GM19328 (cell line): ENCODE data around the gene RHCE.
"Not testable (repeated sequence)": the region's sequence is repeated elsewhere in the genome, so short reads cannot be mapped to it uniquely, and the experiment has no call there.

Experiments
- ATAC-seq: cut with Tn5 transposase; IDR thresholded peaks from one replicate; pipeline ENCODE4 v1.9.1; 2021; ENCODE audit warnings: mild to moderate bottlenecking, moderate library complexity; ENCODE audit not compliant: unreplicated experiment

The RHCE gene

GRCh38 chr1:25349606-25350005 lies 71.0 kb downstream of the RHCE start:
- ATAC-seq: no peak

GRCh38 chr1:25347556-25347955 lies 73.1 kb downstream of the RHCE start:
- ATAC-seq: no peak

GRCh38 chr1:25343872-25344271 lies 76.8 kb downstream of the RHCE start:
- no peak for ATAC-seq

- ATAC-seq: no peak
Measured at GRCh38 chr1:25342846-25343245, 77.8 kb downstream of the RHCE start.

- no peak for ATAC-seq
Measured at GRCh38 chr1:25341746-25342145, 78.9 kb downstream of the RHCE start.

GRCh38 chr1:25338986-25339385 lies 81.6 kb downstream of the RHCE start:
- no peak for ATAC-seq

GRCh38 chr1:25338188-25338981 lies 82.2 kb downstream of the RHCE start, which contains the start of gene TMEM50A:
Gene TMEM50A (plus strand): TSS chr1:25338334. CDS start chr1:25340487, 2,153 bp downstream.
- ATAC-seq: peak; percentile 72

- peak; percentile 43 for ATAC-seq
Measured at GRCh38 chr1:25337483-25338187, 83.0 kb downstream of the RHCE start.

GRCh38 chr1:25336922-25337354 lies 83.7 kb downstream of the RHCE start:
- peak; percentile 10 for ATAC-seq

GRCh38 chr1:25329950-25330349 lies 90.7 kb downstream of the RHCE start:
- not testable (repeated sequence) for ATAC-seq

- ATAC-seq: not testable (repeated sequence)
Measured at GRCh38 chr1:25329336-25329735, 91.3 kb downstream of the RHCE start.

- ATAC-seq: not testable (repeated sequence)
Measured at GRCh38 chr1:25328791-25329185, 91.8 kb downstream of the RHCE start.

- ATAC-seq: not testable (repeated sequence)
Measured at GRCh38 chr1:25327864-25328790, 92.5 kb downstream of the RHCE start.

- ATAC-seq: not testable (repeated sequence)
Measured at GRCh38 chr1:25324407-25324806, 96.2 kb downstream of the RHCE start.

GRCh38 chr1:25322127-25322526 lies 98.5 kb downstream of the RHCE start:
- ATAC-seq: not testable (repeated sequence)

- ATAC-seq: not testable (repeated sequence)
Measured at GRCh38 chr1:25320314-25320938, 100.2 kb downstream of the RHCE start.

GRCh38 chr1:25312806-25313470 lies 107.7 kb downstream of the RHCE start:
- ATAC-seq: not testable (repeated sequence)
